GM21367 (cell line): ENCODE measurements around the gene SCAMP3.
A peak's percentile ranks its signal among the peaks of the same experiment; 100 is the strongest.
"Not testable (repeated sequence)": the region's sequence is repeated elsewhere in the genome, so short reads cannot be mapped to it uniquely, and the experiment has no call there.

Experiments used
- ATAC-seq: cut with Tn5 transposase; IDR thresholded peaks from one replicate; pipeline ENCODE4 v1.9.1; 2021; ENCODE audit not compliant: unreplicated experiment

The SCAMP3 gene

GRCh38 chr1:155232001-155232978, 29.9 kb downstream of the SCAMP3 start:
- ATAC-seq: not testable (repeated sequence)

GRCh38 chr1:155231302-155231701, 30.9 kb downstream of the SCAMP3 start:
- ATAC-seq: not testable (repeated sequence)

- no peak for ATAC-seq
Observed at GRCh38 chr1:155228096-155228427, 34.1 kb downstream of the SCAMP3 start.

- ATAC-seq: peak; percentile 77
Observed at GRCh38 chr1:155227261-155228095, 34.7 kb downstream of the SCAMP3 start.

GRCh38 chr1:155226910-155227260, 35.3 kb downstream of the SCAMP3 start:
- ATAC-seq: peak; percentile 7

GRCh38 chr1:155226188-155226909, 35.8 kb downstream of the SCAMP3 start:
- ATAC-seq: peak; percentile 34

GRCh38 chr1:155225404-155225759, 36.8 kb downstream of the SCAMP3 start:
- ATAC-seq: not testable (repeated sequence)

- no peak for ATAC-seq
Observed at GRCh38 chr1:155223047-155223446, 39.1 kb downstream of the SCAMP3 start.

GRCh38 chr1:155220211-155220965, 41.8 kb downstream of the SCAMP3 start:
- ATAC-seq: not testable (repeated sequence)

GRCh38 chr1:155219592-155220031, 42.5 kb downstream of the SCAMP3 start:
- ATAC-seq: no peak

- no peak for ATAC-seq
Observed at GRCh38 chr1:155218854-155219591, 43.1 kb downstream of the SCAMP3 start.

GRCh38 chr1:155214702-155215101, 47.5 kb downstream of the SCAMP3 start:
- not testable (repeated sequence) for ATAC-seq

- ATAC-seq: not testable (repeated sequence)
Observed at GRCh38 chr1:155212051-155212440, 50.1 kb downstream of the SCAMP3 start.

- ATAC-seq: not testable (repeated sequence)
Observed at GRCh38 chr1:155211381-155212050, 50.6 kb downstream of the SCAMP3 start.

- ATAC-seq: no peak
Observed at GRCh38 chr1:155210314-155211104, 51.7 kb downstream of the SCAMP3 start.

- ATAC-seq: no peak
Observed at GRCh38 chr1:155209312-155209721, 52.8 kb downstream of the SCAMP3 start.

- peak; percentile 60 for ATAC-seq
Observed at GRCh38 chr1:155208541-155209311, 53.4 kb downstream of the SCAMP3 start, which contains the start of gene MTX1. MTX1 (plus strand) TSS chr1:155208695; CDS start chr1:155208805, 110 bp downstream.
